ENCODE data around the gene RICTOR. TPM values are rescaled to one million over a fixed set of nuclear protein-coding genes. Genes with fewer than 3 reads are reported as not detected.
A peak's percentile ranks its signal among the peaks of the same experiment; 100 is the strongest.
"Not testable (repeated sequence)": the region's sequence is repeated elsewhere in the genome, so short reads cannot be mapped to it uniquely, and the experiment has no call there.

The RICTOR gene
- total RNA-seq, 1 donor from 2014 or later, result 35.3 TPM

- DNase-seq (ENCODE audit: low spot score), result no peak
- Mint-ChIP-seq H3K27me3 (ENCODE audit: unreplicated experiment) (peaks cover 3% of the 10 kb centered on the region), H3K36me3 (ENCODE audit: low read depth, unreplicated experiment) (peaks cover 25% of the 10 kb centered on the region), H3K4me3 (ENCODE audit: unreplicated experiment) (no peak overlapping the region), H3K9me3 (ENCODE audit: unreplicated experiment) (peaks cover 6% of the 10 kb centered on the region), H3K4me1 (ENCODE audit: unreplicated experiment) (no peaks in the 10 kb centered on the region), H3K27ac (ENCODE audit: unreplicated experiment) (no peak overlapping the region)
- no peak for TF ChIP-seq CTCF (IDR thresholded peaks at IDR 0.05; ENCODE audit: unreplicated experiment)
Measured at GRCh38 chr5:39016587-39017275, 57.5 kb downstream of the RICTOR start.

GRCh38 chr5:39015743-39016586 is 58.2 kb downstream of the RICTOR start:
- no peak for TF ChIP-seq CTCF (IDR thresholded peaks at IDR 0.05; ENCODE audit: unreplicated experiment)
- Mint-ChIP-seq H3K27me3 (ENCODE audit: unreplicated experiment) (peaks cover 3% of the 10 kb centered on the region), H3K4me3 (ENCODE audit: unreplicated experiment) (no peak overlapping the region), H3K36me3 (ENCODE audit: low read depth, unreplicated experiment) (peaks cover 33% of the 10 kb centered on the region), H3K27ac (ENCODE audit: unreplicated experiment) (no peak overlapping the region), H3K9me3 (ENCODE audit: unreplicated experiment) (peaks cover 7% of the 10 kb centered on the region), H3K4me1 (ENCODE audit: unreplicated experiment) (no peaks in the 10 kb centered on the region)
- no peak for DNase-seq (ENCODE audit: low spot score)

- peaks cover 40% of the 10 kb centered on the region for H3K36me3 Mint-ChIP-seq (ENCODE audit: low read depth, unreplicated experiment)
- no peak overlapping the region for H3K4me3 Mint-ChIP-seq (ENCODE audit: unreplicated experiment)
- DNase-seq (ENCODE audit: low spot score), result no peak
- peaks cover 3% of the 10 kb centered on the region for H3K27me3 Mint-ChIP-seq (ENCODE audit: unreplicated experiment)
- no peak for TF ChIP-seq CTCF (IDR thresholded peaks at IDR 0.05; ENCODE audit: unreplicated experiment)
- H3K27ac Mint-ChIP-seq (ENCODE audit: unreplicated experiment), result no peak overlapping the region
- peaks cover 14% of the 10 kb centered on the region for H3K9me3 Mint-ChIP-seq (ENCODE audit: unreplicated experiment)
- H3K4me1 Mint-ChIP-seq (ENCODE audit: unreplicated experiment), result no peaks in the 10 kb centered on the region
Measured at GRCh38 chr5:39014561-39014960, 59.6 kb downstream of the RICTOR start.

GRCh38 chr5:39013938-39014337 is 60.3 kb downstream of the RICTOR start:
- peaks cover 3% of the 10 kb centered on the region for H3K27me3 Mint-ChIP-seq (ENCODE audit: unreplicated experiment)
- H3K4me3 Mint-ChIP-seq (ENCODE audit: unreplicated experiment), result no peak overlapping the region
- H3K4me1 Mint-ChIP-seq (ENCODE audit: unreplicated experiment), result no peaks in the 10 kb centered on the region
- H3K9me3 Mint-ChIP-seq (ENCODE audit: unreplicated experiment), result peaks cover 14% of the 10 kb centered on the region
- H3K36me3 Mint-ChIP-seq (ENCODE audit: low read depth, unreplicated experiment), result peaks cover 34% of the 10 kb centered on the region
- H3K27ac Mint-ChIP-seq (ENCODE audit: unreplicated experiment), result no peak overlapping the region
- no peak for TF ChIP-seq CTCF (IDR thresholded peaks at IDR 0.05; ENCODE audit: unreplicated experiment)
- no peak for DNase-seq (ENCODE audit: low spot score)

GRCh38 chr5:39010958-39011357 is 63.2 kb downstream of the RICTOR start:
- Mint-ChIP-seq H3K4me3 (ENCODE audit: unreplicated experiment) (peak overlapping the region; percentile 13), H3K36me3 (ENCODE audit: low read depth, unreplicated experiment) (peaks cover 30% of the 10 kb centered on the region), H3K9me3 (ENCODE audit: unreplicated experiment) (peaks cover 14% of the 10 kb centered on the region)
- not testable (repeated sequence) for DNase-seq (ENCODE audit: low spot score); H3K27ac Mint-ChIP-seq (ENCODE audit: unreplicated experiment); H3K27me3 Mint-ChIP-seq (ENCODE audit: unreplicated experiment); H3K4me1 Mint-ChIP-seq (ENCODE audit: unreplicated experiment)

Data from endothelial cell (in vitro differentiated cells).